ENCODE results near the gene PUS3. TPM values are rescaled to one million over a fixed set of nuclear protein-coding genes. Genes with fewer than 3 reads are reported as not detected.

Gene PUS3
- total RNA-seq, 1 experiment from 2014 or later, result 11.9 TPM

- H3K4me1 ChIP-seq (ENCODE audit: control insufficient read depth in 1 of 2, insufficient read depth in 2 of 2, low read length in 2 of 2), result peaks cover 0 to 16% of the 10 kb centered on the region in 2 experiments; a peak in 3 of 4 replicates
- H2AFZ ChIP-seq (ENCODE audit: low read depth, low read length, poor library complexity, severe bottlenecking), result no peak overlapping the region
- ATAC-seq (no peak), DNase-seq (ENCODE audit: low read depth, low spot score) (no peak)
- ChIA-PET RAD21 (ENCODE audit: low non-redundant PET in 1 of 2, low total read pairs in 2 of 2, uncharacterized antibody in 2 of 2, unreplicated experiment in 2 of 2) (no interaction called here), CTCF (no interaction called here), POLR2A (no interaction called here)
- no peak for TF ChIP-seq ZFX (IDR thresholded peaks at IDR 0.05)
- no peak for TF ChIP-seq ELF1 (IDR thresholded peaks at IDR 0.05; ENCODE audit: borderline replicate concordance, low read depth)
- no peak for TF ChIP-seq ATF3 (IDR thresholded peaks at IDR 0.05)
- TF ChIP-seq EZH2phosphoT487 (IDR thresholded peaks at IDR 0.05; ENCODE audit: borderline replicate concordance), result no peak
- no peak for TF ChIP-seq FOSL1 (IDR thresholded peaks at IDR 0.05; ENCODE audit: low read depth)
- TF ChIP-seq CTCF (IDR thresholded peaks at IDR 0.05 in 2 of 3, conservative IDR thresholded peaks at IDR 0.05 in 1 of 3; ENCODE audit: borderline replicate concordance in 1 of 3, insufficient read depth in 1 of 3, low read depth in 2 of 3, low read length in 2 of 3), result no peak
- TF ChIP-seq RAD21 (IDR thresholded peaks at IDR 0.05; ENCODE audit: low read depth), result no peak
- TF ChIP-seq POLR2AphosphoS5 (IDR thresholded peaks at IDR 0.05; ENCODE audit: low read depth, low read length), result no peak
- TF ChIP-seq MAX (IDR thresholded peaks at IDR 0.05), result no peak
- no peak for TF ChIP-seq CEBPB (IDR thresholded peaks at IDR 0.05; ENCODE audit: low read depth)
- no peak for TF ChIP-seq YY1 (IDR thresholded peaks at IDR 0.05; ENCODE audit: extremely low read depth, insufficient replicate concordance, low read depth, low read length)
- TF ChIP-seq CBX3 (IDR thresholded peaks at IDR 0.05; ENCODE audit: low read depth), result no peak
- no peak for TF ChIP-seq ZBTB33 (IDR thresholded peaks at IDR 0.05; ENCODE audit: extremely low read depth, insufficient replicate concordance, low read length)
- no peak for TF ChIP-seq TCF7L2 (IDR thresholded peaks at IDR 0.05; ENCODE audit: borderline replicate concordance, extremely low read depth, insufficient read depth, insufficient read length)
- no peak for TF ChIP-seq SRF (IDR thresholded peaks at IDR 0.05; ENCODE audit: low read depth)
- no peak for TF ChIP-seq EGR1 (IDR thresholded peaks at IDR 0.05; ENCODE audit: low read depth)
- peaks cover 100% of the 10 kb centered on the region for H3K79me2 ChIP-seq (ENCODE audit: insufficient read depth, low read length)
- no peak overlapping the region for H3K9ac ChIP-seq (ENCODE audit: low read length)
- no peak overlapping the region for H3K27ac ChIP-seq (ENCODE audit: low read depth, low read length)
- H4K20me1 ChIP-seq (ENCODE audit: insufficient read depth), result peaks cover 3% of the 10 kb centered on the region; the same call in 1 of the 2 replicates
- no TSS peak for BruUV-seq (replicated peaks)
- no peaks in the 10 kb centered on the region for H3K27me3 ChIP-seq (ENCODE audit: insufficient read depth, low read length)
- no peak overlapping the region for H3K4me2 ChIP-seq (ENCODE audit: low read length)
- no peaks in the 10 kb centered on the region for H3K9me3 ChIP-seq (ENCODE audit: control insufficient read depth in 1 of 2, insufficient read depth in 1 of 2, low read depth in 1 of 2, low read length in 2 of 2)
- no peak overlapping the region for H3K4me3 ChIP-seq (replicated peaks in 1 of 2; ENCODE audit: low read depth in 1 of 2, low read length in 2 of 2)
- H3K9me2 ChIP-seq (ENCODE audit: insufficient read depth), result no peaks in the 10 kb centered on the region
- peaks cover 24 to 36% of the 10 kb centered on the region in 2 experiments; a peak in 3 of 4 replicates for H3K36me3 ChIP-seq (ENCODE audit: control insufficient read depth in 1 of 2, insufficient read depth in 2 of 2, low read length in 2 of 2)
- intact Hi-C loops (cut with micrococcal nuclease), result no loop called here
Measured at GRCh38 chr11:125892994-125893393, 10.0 kb downstream of the PUS3 start.

Data from HCT116 (cell line).